Measurements from ENCODE around the gene PGAM5. TPM values are rescaled to one million over a fixed set of nuclear protein-coding genes. Genes with fewer than 3 reads are reported as not detected.

The PGAM5 gene
- total RNA-seq, 1 experiment from 2014 or later: 112 TPM

DNA sequence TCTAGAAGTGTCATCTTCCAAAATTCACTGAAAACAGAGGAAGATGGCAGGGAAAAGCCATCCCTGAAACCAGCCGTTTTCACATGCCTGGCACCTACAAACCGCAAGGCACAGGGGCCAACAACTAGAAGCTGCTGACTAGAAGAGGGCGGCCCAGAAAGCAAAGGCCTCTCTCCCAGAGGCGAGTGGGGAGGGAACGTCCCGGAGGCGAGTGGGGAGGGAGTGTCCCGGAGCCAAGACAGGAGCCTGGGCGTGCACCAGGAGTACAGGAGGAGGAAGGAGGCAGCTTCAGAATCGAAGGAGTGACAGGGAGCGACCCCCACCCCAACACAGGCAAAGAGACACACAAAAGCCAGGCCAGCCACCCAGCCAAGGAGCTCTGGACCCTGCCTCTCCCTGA lies 30.0 kb downstream of the PGAM5 start:
- H2BK20ac ChIP-seq (ENCODE audit: low read depth, low read length, poor library complexity, severe bottlenecking): no peak overlapping the region
- no peak overlapping the region for H2BK12ac ChIP-seq (ENCODE audit: insufficient read length, low read depth, low read length)
- no peak overlapping the region for H3K4ac ChIP-seq (ENCODE audit: low read depth, low read length)
- no peak overlapping the region for H3K27ac ChIP-seq (ENCODE audit: insufficient read length, low read depth, low read length)
- no peak overlapping the region for H2AK5ac ChIP-seq (ENCODE audit: insufficient read length, low read length)
- H3K56ac ChIP-seq (ENCODE audit: insufficient read length, low read depth, low read length): no peak overlapping the region
- H3T11ph ChIP-seq (ENCODE audit: low read length): no peak overlapping the region
- Mint-ChIP-seq H3K4me3 (no peak overlapping the region), H3K4me1 (no peaks in the 10 kb centered on the region), H3K27ac (no peak overlapping the region), H3K27me3 (ENCODE audit: low read depth) (no peaks in the 10 kb centered on the region), H3K36me3 (ENCODE audit: insufficient read depth in 1 of 3, low read depth in 3 of 3) (peaks cover 69 to 96% (median 91%) of the 10 kb centered on the region in 3 experiments), H3K9me3 (no peaks in the 10 kb centered on the region)
- H3K18ac ChIP-seq (ENCODE audit: insufficient read length, low read depth, low read length): no peak overlapping the region
- H3K27me3 ChIP-seq (ENCODE audit: insufficient read depth, low read length): no peaks in the 10 kb centered on the region
- H3K4me2 ChIP-seq (ENCODE audit: insufficient read depth, insufficient read length, low read length): no peak overlapping the region
- H4K8ac ChIP-seq (replicated peaks; ENCODE audit: insufficient read length, low read depth, low read length): no peak overlapping the region
- no peak overlapping the region for H2BK15ac ChIP-seq (ENCODE audit: low read depth, low read length)
- TF ChIP-seq, protein P1, sequence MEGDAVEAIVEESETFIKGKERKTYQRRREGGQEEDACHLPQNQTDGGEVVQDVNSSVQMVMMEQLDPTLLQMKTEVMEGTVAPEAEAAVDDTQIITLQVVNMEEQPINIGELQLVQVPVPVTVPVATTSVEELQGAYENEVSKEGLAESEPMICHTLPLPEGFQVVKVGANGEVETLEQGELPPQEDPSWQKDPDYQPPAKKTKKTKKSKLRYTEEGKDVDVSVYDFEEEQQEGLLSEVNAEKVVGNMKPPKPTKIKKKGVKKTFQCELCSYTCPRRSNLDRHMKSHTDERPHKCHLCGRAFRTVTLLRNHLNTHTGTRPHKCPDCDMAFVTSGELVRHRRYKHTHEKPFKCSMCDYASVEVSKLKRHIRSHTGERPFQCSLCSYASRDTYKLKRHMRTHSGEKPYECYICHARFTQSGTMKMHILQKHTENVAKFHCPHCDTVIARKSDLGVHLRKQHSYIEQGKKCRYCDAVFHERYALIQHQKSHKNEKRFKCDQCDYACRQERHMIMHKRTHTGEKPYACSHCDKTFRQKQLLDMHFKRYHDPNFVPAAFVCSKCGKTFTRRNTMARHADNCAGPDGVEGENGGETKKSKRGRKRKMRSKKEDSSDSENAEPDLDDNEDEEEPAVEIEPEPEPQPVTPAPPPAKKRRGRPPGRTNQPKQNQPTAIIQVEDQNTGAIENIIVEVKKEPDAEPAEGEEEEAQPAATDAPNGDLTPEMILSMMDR (conservative IDR thresholded peaks at IDR 0.05): no peak
- no peak overlapping the region for H4K91ac ChIP-seq (ENCODE audit: insufficient read length, low read depth, low read length)
- H2BK5ac ChIP-seq (ENCODE audit: insufficient read length, low read length): no peak overlapping the region
- H2BK120ac ChIP-seq (ENCODE audit: low read depth, low read length, poor library complexity, severe bottlenecking): no peak overlapping the region
- H2AFZ ChIP-seq (ENCODE audit: low read length): no peak overlapping the region
- H3K4me1 ChIP-seq (ENCODE audit: insufficient read depth, low read length): no peaks in the 10 kb centered on the region
- no peaks in the 10 kb centered on the region for H3K23me2 ChIP-seq (ENCODE audit: insufficient read length, low read depth, low read length, poor library complexity, severe bottlenecking)
- H3K79me2 ChIP-seq (ENCODE audit: insufficient read depth, low read length): no peaks in the 10 kb centered on the region; the same call in 1 of the 2 replicates
- H3K23ac ChIP-seq (ENCODE audit: insufficient read length, low read depth, low read length): no peak overlapping the region
- no CpG with 5 or more reads among the region's 11 CpGs for WGBS (ENCODE audit: extremely low coverage, insufficient read length, low lambda C conversion rate)
- no peak overlapping the region for H3K14ac ChIP-seq (ENCODE audit: insufficient read depth, low read length)
- DNase-seq: no peak
- no peak overlapping the region for H3K9ac ChIP-seq (ENCODE audit: extremely low read depth, insufficient read length, low read length)
- H3K79me1 ChIP-seq (ENCODE audit: insufficient read depth, low read depth, low read length, poor library complexity, severe bottlenecking): no peaks in the 10 kb centered on the region
- H3K9me3 ChIP-seq (ENCODE audit: control insufficient read depth, low read depth, low read length): no peaks in the 10 kb centered on the region
- H4K5ac ChIP-seq (ENCODE audit: insufficient read length, low read depth, low read length): no peak overlapping the region
- no peaks in the 10 kb centered on the region for H4K20me1 ChIP-seq (ENCODE audit: control insufficient read depth, insufficient read depth, insufficient read length)

Data from H9 (cell line).